ENCODE data around the gene IRF6. TPM values are rescaled to one million over a fixed set of nuclear protein-coding genes. Genes with fewer than 3 reads are reported as not detected.

Gene IRF6
- total and polyA plus RNA-seq, 3 donors from 2014 or later: 8.2 to 19.2 (median 8.7) TPM

DNA sequence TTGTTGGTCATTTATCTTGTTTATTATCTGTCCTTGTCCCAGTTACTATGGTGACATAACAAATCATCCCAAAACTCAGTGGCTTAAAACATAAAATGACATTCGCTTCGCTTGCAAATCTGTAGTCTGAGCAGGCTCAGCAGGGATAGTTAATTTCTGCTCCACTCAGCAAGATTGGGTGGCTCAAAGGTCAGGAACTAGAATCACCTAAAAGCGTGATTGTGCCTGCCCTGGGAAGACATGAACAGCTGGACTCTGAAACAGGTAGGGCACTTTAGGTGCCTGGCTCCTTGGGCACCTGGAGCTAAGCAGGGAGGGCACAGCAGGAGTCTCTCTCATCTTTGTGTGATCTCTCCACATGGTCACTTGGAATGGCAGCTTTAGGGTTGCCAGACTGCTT is 64.7 kb downstream of the IRF6 start:
- peaks cover 32% of the 10 kb centered on the region for H3K4me1 ChIP-seq
- intact Hi-C loops (cut with DNase I; ENCODE audit: low total_unique reads): loop anchor here (10.0 kb wide), 2 partner anchors 46 to 156 kb away; partner anchors contain the start of gene CAMK1G
- H3K27ac ChIP-seq: no peak overlapping the region
- TF ChIP-seq, protein P1, sequence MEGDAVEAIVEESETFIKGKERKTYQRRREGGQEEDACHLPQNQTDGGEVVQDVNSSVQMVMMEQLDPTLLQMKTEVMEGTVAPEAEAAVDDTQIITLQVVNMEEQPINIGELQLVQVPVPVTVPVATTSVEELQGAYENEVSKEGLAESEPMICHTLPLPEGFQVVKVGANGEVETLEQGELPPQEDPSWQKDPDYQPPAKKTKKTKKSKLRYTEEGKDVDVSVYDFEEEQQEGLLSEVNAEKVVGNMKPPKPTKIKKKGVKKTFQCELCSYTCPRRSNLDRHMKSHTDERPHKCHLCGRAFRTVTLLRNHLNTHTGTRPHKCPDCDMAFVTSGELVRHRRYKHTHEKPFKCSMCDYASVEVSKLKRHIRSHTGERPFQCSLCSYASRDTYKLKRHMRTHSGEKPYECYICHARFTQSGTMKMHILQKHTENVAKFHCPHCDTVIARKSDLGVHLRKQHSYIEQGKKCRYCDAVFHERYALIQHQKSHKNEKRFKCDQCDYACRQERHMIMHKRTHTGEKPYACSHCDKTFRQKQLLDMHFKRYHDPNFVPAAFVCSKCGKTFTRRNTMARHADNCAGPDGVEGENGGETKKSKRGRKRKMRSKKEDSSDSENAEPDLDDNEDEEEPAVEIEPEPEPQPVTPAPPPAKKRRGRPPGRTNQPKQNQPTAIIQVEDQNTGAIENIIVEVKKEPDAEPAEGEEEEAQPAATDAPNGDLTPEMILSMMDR (IDR thresholded peaks at IDR 0.05): no peak
- no peak for TF ChIP-seq POLR2A (IDR thresholded peaks at IDR 0.05)
- WGBS, 2 donors: 92 to 93% methylated on average over 3 of the region's 3 CpGs
- H3K36me3 ChIP-seq (ENCODE audit: low read depth, missing control alignments): no peaks in the 10 kb centered on the region
- H3K4me3 ChIP-seq: no peak overlapping the region
- DNase-seq: no peak
- H3K27me3 ChIP-seq: no peaks in the 10 kb centered on the region
- no peaks in the 10 kb centered on the region for H3K9me3 ChIP-seq

- Histone ChIP-seq H3K36me3 (ENCODE audit: low read depth, missing control alignments) (no peaks in the 10 kb centered on the region), H3K27ac (no peak overlapping the region), H3K9me3 (no peaks in the 10 kb centered on the region), H3K4me1 (peaks cover 36% of the 10 kb centered on the region), H3K4me3 (no peak overlapping the region), H3K27me3 (no peaks in the 10 kb centered on the region)
- TF ChIP-seq POLR2A (IDR thresholded peaks at IDR 0.05): no peak
- TF ChIP-seq, protein P1 (IDR thresholded peaks at IDR 0.05): no peak
- WGBS, 2 donors: 88 to 100% methylated on average over 1 of the region's 1 CpG
- intact Hi-C loops (cut with DNase I; ENCODE audit: low total_unique reads): no loop called here
- DNase-seq: no peak
Observed at GRCh38 chr1:209738270-209738669, 67.7 kb downstream of the IRF6 start.

- no peak for DNase-seq
- Histone ChIP-seq H3K27ac (peak overlapping the region in 1 of 2 donors; percentile 43), H3K4me1 (peaks cover 24% of the 10 kb centered on the region), H3K27me3 (no peaks in the 10 kb centered on the region), H3K9me3 (no peaks in the 10 kb centered on the region), H3K36me3 (ENCODE audit: low read depth, missing control alignments) (no peaks in the 10 kb centered on the region), H3K4me3 (no peak overlapping the region)
- WGBS, 2 donors: 77 to 83% methylated on average over 5 of the region's 5 CpGs
- intact Hi-C loops (cut with DNase I; ENCODE audit: low total_unique reads): no loop called here
- TF ChIP-seq, protein P1 (IDR thresholded peaks at IDR 0.05): no peak
- TF ChIP-seq POLR2A (IDR thresholded peaks at IDR 0.05): no peak
Observed at GRCh38 chr1:209737118-209737505, 68.8 kb downstream of the IRF6 start.

- Histone ChIP-seq H3K36me3 (ENCODE audit: low read depth, missing control alignments) (no peaks in the 10 kb centered on the region), H3K4me3 (no peak overlapping the region), H3K4me1 (peaks cover 19% of the 10 kb centered on the region), H3K27ac (peak overlapping the region in 1 of 2 donors; percentile 43), H3K27me3 (no peaks in the 10 kb centered on the region), H3K9me3 (no peaks in the 10 kb centered on the region)
- no peak for TF ChIP-seq POLR2A (IDR thresholded peaks at IDR 0.05)
- TF ChIP-seq, protein P1 (IDR thresholded peaks at IDR 0.05): no peak
- DNase-seq: no peak
- intact Hi-C loops (cut with DNase I; ENCODE audit: low total_unique reads): no loop called here
- WGBS, 2 donors: 44 to 54% methylated on average over 3 of the region's 3 CpGs
Observed at GRCh38 chr1:209736490-209737117, 69.3 kb downstream of the IRF6 start.

Other genes with a start within 250 kb of the IRF6 start
- gene CAMK1G, start 222.4 kb downstream of the IRF6 start, total RNA-seq: 1 to 10 TPM; 1.1 to 1.4 TPM
- gene CAMK1G, start 222.4 kb downstream of the IRF6 start, polyA plus RNA-seq (ENCODE audit: insufficient read depth, low read depth, low replicate concordance): 2.0 TPM
- gene LAMB3, start 153.7 kb downstream of the IRF6 start, total RNA-seq: 1 to 10 TPM; 1.6 to 2.0 TPM
- 1.7 TPM for gene LAMB3, start 153.7 kb downstream of the IRF6 start, polyA plus RNA-seq (ENCODE audit: insufficient read depth, low read depth, low replicate concordance)
- 10 to 100 TPM; 73.5 to 84.1 TPM for gene G0S2, start 130.7 kb downstream of the IRF6 start, total RNA-seq
- 59.1 TPM for gene G0S2, start 130.7 kb downstream of the IRF6 start, polyA plus RNA-seq (ENCODE audit: insufficient read depth, low read depth, low replicate concordance)
- gene HSD11B1, start 101.3 kb downstream of the IRF6 start, total RNA-seq: 10 to 100 TPM; 17.6 to 18.0 TPM
- gene HSD11B1, start 101.3 kb downstream of the IRF6 start, polyA plus RNA-seq (ENCODE audit: insufficient read depth, low read depth, low replicate concordance): 19.5 TPM
- 1 to 10 TPM in 1 of 2 donors, under 1 TPM in 1; 0.63 to 3.3 TPM for gene TRAF3IP3, start 50.1 kb downstream of the IRF6 start, total RNA-seq
- 9.2 TPM for gene TRAF3IP3, start 50.1 kb downstream of the IRF6 start, polyA plus RNA-seq (ENCODE audit: insufficient read depth, low read depth, low replicate concordance)
- 1 to 10 TPM; 5.0 to 5.2 TPM for gene C1orf74, start 21.6 kb downstream of the IRF6 start, total RNA-seq
- 2.6 TPM for gene C1orf74, start 21.6 kb downstream of the IRF6 start, polyA plus RNA-seq (ENCODE audit: insufficient read depth, low read depth, low replicate concordance)
- gene UTP25, start 21.8 kb upstream of the IRF6 start, total RNA-seq: 1 to 10 TPM; 7.1 to 7.7 TPM
- gene UTP25, start 21.8 kb upstream of the IRF6 start, polyA plus RNA-seq (ENCODE audit: insufficient read depth, low read depth, low replicate concordance): 4.0 TPM
- 10 to 100 TPM; 10.8 to 11.3 TPM for gene SYT14, start 132.1 kb upstream of the IRF6 start, total RNA-seq
- gene SYT14, start 132.1 kb upstream of the IRF6 start, polyA plus RNA-seq (ENCODE audit: insufficient read depth, low read depth, low replicate concordance): 3.4 TPM